HCT116 (cell line): ENCODE results near the gene C1orf116. TPM values are rescaled to one million over a fixed set of nuclear protein-coding genes. Genes with fewer than 3 reads are reported as not detected.

ENCODE experiments used
- ATAC-seq: fragments of 200-7000 bp; cut with Tn5 transposase; 2 replicates; pipeline ENCODE4 v1.9.1; 2020; ENCODE audit warnings: mild to moderate bottlenecking, moderate library complexity
- BruUV-seq: library from RNA; stranded (reverse); fragments of 400-500 nt; replicated peaks from 2 replicates; lab custom pipeline; 2021; lab: Mats Ljungman, UMichigan
- CTCF ChIA-PET: fragments of 300-600 bp; sonication (Branson Sonifier 250); formaldehyde crosslinking; loops from one replicate; lab custom pipeline; 2021; ENCODE audit warnings: antibody characterized with exemption; lab: Charles Lee
- POLR2A ChIA-PET: fragments of 300-600, 350-600 bp; sonication (Branson Sonifier 250); formaldehyde crosslinking; loops from one replicate; lab custom pipeline; 2021; ENCODE audit warnings: antibody characterized with exemption; lab: Charles Lee
- RAD21 ChIA-PET, 2 experiments: fragments of 300-600 bp; sonication (Branson Sonifier 250); formaldehyde crosslinking; loops; one replicate each; lab custom pipeline; 2023; ENCODE audit warnings: low total read pairs in 2 of 2; ENCODE audit not compliant: uncharacterized antibody in 2 of 2, unreplicated experiment in 2 of 2, low non-redundant PET in 1 of 2; lab: Charles Lee
- DNase-seq: peaks from one replicate; pipeline ENCODE4 v3.0.0-alpha.2; 2010; ENCODE audit warnings: low read depth, low spot score
- H2AFZ ChIP-seq: fragments of 200-600 bp; shearing (Covaris generic), sonication (generic); 2 replicates; pipeline ENCODE4 v1.6.1; 2017; ENCODE audit warnings: low read depth, mixed run types, mixed read lengths, antibody characterized with exemption, low read length; ENCODE audit not compliant: poor library complexity, severe bottlenecking
- H3K27ac ChIP-seq: 2 replicates; pipeline ENCODE4 v1.5.1; 2012; ENCODE audit warnings: low read depth, low read length
- H3K27me3 ChIP-seq: fragments of 200-600 bp; sonication (generic); 2 replicates; pipeline ENCODE4 v1.6.1; 2016; ENCODE audit warnings: mixed run types, low read length, mixed read lengths; ENCODE audit not compliant: insufficient read depth
- H3K36me3 ChIP-seq, 2 experiments: fragments of 200-500 bp in 1 of 2; fragments of 200-600 bp in 1 of 2; sonication (Bioruptor generic) in 1 of 2; sonication (generic) in 1 of 2; 2 replicates each; pipeline versions ENCODE4 v1.5.1 to v1.6.1; 2014 to 2016; ENCODE audit warnings: low read length in 2 of 2, inconsistent platforms in 1 of 2, mixed read lengths in 1 of 2, mixed run types in 1 of 2; ENCODE audit not compliant: insufficient read depth in 2 of 2, control insufficient read depth in 1 of 2
- H3K4me1 ChIP-seq, 2 experiments: fragments of 200-600 bp in 1 of 2; sonication (generic) in 1 of 2; 2 replicates each; pipeline versions ENCODE4 v1.5.1 to v1.6.1; 2012 to 2017; ENCODE audit warnings: low read length in 2 of 2, inconsistent platforms in 1 of 2, mild to moderate bottlenecking in 1 of 2, mixed read lengths in 1 of 2, mixed run types in 1 of 2, moderate library complexity in 1 of 2; ENCODE audit not compliant: insufficient read depth in 2 of 2, control insufficient read depth in 1 of 2
- H3K4me2 ChIP-seq: fragments of 200-600 bp; sonication (generic); 2 replicates; pipeline ENCODE4 v1.6.1; 2017; ENCODE audit warnings: mixed run types, low read length, mixed read lengths
- H3K4me3 ChIP-seq, 2 experiments: fragments of 200-600 bp in 1 of 2; sonication (generic) in 1 of 2; replicated peaks in 1 of 2; 2 replicates each; pipeline ENCODE4 v1.5.1; 2011 to 2016; ENCODE audit warnings: low read length in 2 of 2, control low read depth in 1 of 2, low read depth in 1 of 2, mild to moderate bottlenecking in 1 of 2, mixed read lengths in 1 of 2, mixed run types in 1 of 2
- H3K79me2 ChIP-seq: fragments of 200-600 bp; sonication (generic); 2 replicates; pipeline ENCODE4 v1.6.1; 2017; ENCODE audit warnings: mild to moderate bottlenecking, mixed run types, low read length, moderate library complexity, mixed read lengths; ENCODE audit not compliant: insufficient read depth
- H3K9ac ChIP-seq: fragments of 200-600 bp; sonication (generic); 2 replicates; pipeline ENCODE4 v1.6.1; 2016; ENCODE audit warnings: low read length, mixed read lengths
- H3K9me2 ChIP-seq: fragments of 200-600 bp; sonication (generic), shearing (Covaris generic); 2 replicates; pipeline ENCODE4 v1.6.1; 2017; ENCODE audit warnings: mixed run types, mild to moderate bottlenecking, moderate library complexity; ENCODE audit not compliant: insufficient read depth
- H3K9me3 ChIP-seq, 2 experiments: fragments of 200-500 bp in 1 of 2; fragments of 200-600 bp in 1 of 2; sonication (Bioruptor generic) in 1 of 2; sonication (generic) in 1 of 2; 2 replicates each; pipeline ENCODE4 v1.6.1; 2014 to 2017; ENCODE audit warnings: low read length in 2 of 2, mixed read lengths in 2 of 2, inconsistent platforms in 1 of 2, low read depth in 1 of 2, mild to moderate bottlenecking in 1 of 2, mixed run types in 1 of 2, moderate library complexity in 1 of 2; ENCODE audit not compliant: control insufficient read depth in 1 of 2, insufficient read depth in 1 of 2
- H4K20me1 ChIP-seq: fragments of 200-600 bp; sonication (generic), shearing (Covaris generic); 2 replicates; pipeline ENCODE4 v1.6.1; 2017; ENCODE audit warnings: mixed run types, mild to moderate bottlenecking, moderate library complexity; ENCODE audit not compliant: insufficient read depth
- ATF3 ChIP-seq: IDR thresholded peaks from 2 replicates; pipeline ENCODE4 v1.6.1; 2012
- CEBPB ChIP-seq: IDR thresholded peaks from 2 replicates; pipeline ENCODE4 v1.6.1; 2012; ENCODE audit warnings: low read depth
- EGR1 ChIP-seq: IDR thresholded peaks from 2 replicates; pipeline ENCODE4 v1.6.1; 2012; ENCODE audit warnings: low read depth
- ELF1 ChIP-seq: IDR thresholded peaks from 2 replicates; pipeline ENCODE4 v1.6.1; 2012; ENCODE audit warnings: low read depth, borderline replicate concordance
- EZH2 ChIP-seq: fragments of 200-600 bp; sonication (generic); IDR thresholded peaks from 2 replicates; pipeline ENCODE4 v1.6.1; 2017; ENCODE audit warnings: antibody characterized with exemption, mixed run types
- EZH2phosphoT487 ChIP-seq: fragments of 200-600 bp; IDR thresholded peaks from 2 replicates; pipeline ENCODE4 v1.6.1; 2018; ENCODE audit warnings: antibody characterized with exemption, borderline replicate concordance
- FOSL1 ChIP-seq: IDR thresholded peaks from 2 replicates; pipeline ENCODE4 v1.6.1; 2012; ENCODE audit warnings: low read depth
- MAX ChIP-seq: IDR thresholded peaks from 2 replicates; pipeline ENCODE4 v1.6.1; 2012
- POLR2A ChIP-seq: IDR thresholded peaks from 2 replicates; pipeline ENCODE4 v1.7.0; 2011; ENCODE audit warnings: borderline replicate concordance; ENCODE audit not compliant: insufficient read depth, insufficient read length; ENCODE audit errors: extremely low read depth
- POLR2AphosphoS5 ChIP-seq: IDR thresholded peaks from 2 replicates; pipeline ENCODE4 v1.6.1; 2011; ENCODE audit warnings: mild to moderate bottlenecking, low read depth, low read length, moderate library complexity
- REST ChIP-seq: IDR thresholded peaks from 2 replicates; pipeline ENCODE4 v1.6.1; 2012; ENCODE audit warnings: low read depth
- SIN3A ChIP-seq: IDR thresholded peaks from 2 replicates; pipeline ENCODE4 v1.6.1; 2012; ENCODE audit warnings: low read depth
- SP1 ChIP-seq: IDR thresholded peaks from 2 replicates; pipeline ENCODE4 v1.6.1; 2012; ENCODE audit warnings: low read depth
- SRF ChIP-seq: IDR thresholded peaks from 2 replicates; pipeline ENCODE4 v1.6.1; 2012; ENCODE audit warnings: low read depth
- ZBTB33 ChIP-seq: IDR thresholded peaks from 2 replicates; pipeline ENCODE4 v1.6.1; 2011; ENCODE audit warnings: mild to moderate bottlenecking, low read length, moderate library complexity; ENCODE audit not compliant: insufficient replicate concordance; ENCODE audit errors: extremely low read depth
- ZFX ChIP-seq: fragments of 450-650 bp; IDR thresholded peaks from 2 replicates; pipeline ENCODE4 v1.6.1; 2017
- ZNF274 ChIP-seq: fragments of 200-500 bp; sonication (Bioruptor generic); IDR thresholded peaks from 2 replicates; pipeline ENCODE4 v1.6.1; 2014; ENCODE audit warnings: mild to moderate bottlenecking, low read depth, low read length, inconsistent platforms
- intact Hi-C: fragments of 100-400 bp; cut with micrococcal nuclease; formaldehyde crosslinking; loops from 2 replicates; pipeline ENCODE4 v1.10.0; 2022
- total RNA-seq: library from RNA; stranded (reverse); gene quantifications from one replicate; pipeline ENCODE4 v1.2.1, GENCODE V29; 2021; ENCODE audit not compliant: unreplicated experiment

The C1orf116 gene
- total RNA-seq, 1 experiment from 2014 or later, result 3.6 TPM

GRCh38 chr1:207056673-207057072 is 24.1 kb upstream of the C1orf116 start:
- no peak overlapping the region for H3K9ac ChIP-seq

More at GRCh38 chr1:207056673-207057072, 24.1 kb upstream of the C1orf116 start:
- no peak overlapping the region for H3K4me2 ChIP-seq
- no peaks in the 10 kb centered on the region for H4K20me1 ChIP-seq
- no peak overlapping the region for H3K27ac ChIP-seq
- intact Hi-C loops, result no loop called here
- H3K9me3 ChIP-seq, result no peaks in the 10 kb centered on the region
- TF ChIP-seq MAX, result no peak
- TF ChIP-seq CEBPB, result no peak
- no peak for TF ChIP-seq ZBTB33
- TF ChIP-seq ZNF274, result no peak
- TF ChIP-seq POLR2A, result no peak
- TF ChIP-seq FOSL1, result no peak
- TF ChIP-seq ELF1, result no peak
- TF ChIP-seq EGR1, result no peak
- TF ChIP-seq EZH2phosphoT487, result no peak
- no peak for TF ChIP-seq SRF
- no peak for TF ChIP-seq EZH2
- no peak for TF ChIP-seq ATF3
- no peak for TF ChIP-seq ZFX
- TF ChIP-seq SIN3A, result no peak
- no peak for TF ChIP-seq SP1
- no peak for TF ChIP-seq POLR2AphosphoS5
- TF ChIP-seq REST, result no peak
- no peak for ATAC-seq
- H3K27me3 ChIP-seq, result no peaks in the 10 kb centered on the region
- peaks cover 4 to 13% of the 10 kb centered on the region in 2 experiments for H3K4me1 ChIP-seq
- H3K4me3 ChIP-seq, result no peak overlapping the region
- no TSS peak for BruUV-seq
- RAD21 ChIA-PET, result no interaction called here
- CTCF ChIA-PET, result no interaction called here
- no peak for DNase-seq
- H2AFZ ChIP-seq, result no peak overlapping the region
- POLR2A ChIA-PET, result no interaction called here
- H3K36me3 ChIP-seq, result peaks cover 0 to 3% of the 10 kb centered on the region in 2 experiments; a peak in 1 of 4 replicates
- H3K9me2 ChIP-seq, result no peaks in the 10 kb centered on the region
- no peaks in the 10 kb centered on the region; the same call in 1 of the 2 replicates for H3K79me2 ChIP-seq
